ENCODE results near the gene NCK1.

Gene NCK1

GRCh38 chr3:136908297-136908696 lies 46.3 kb downstream of the NCK1 start:
- no peak for DNase-seq

DNA sequence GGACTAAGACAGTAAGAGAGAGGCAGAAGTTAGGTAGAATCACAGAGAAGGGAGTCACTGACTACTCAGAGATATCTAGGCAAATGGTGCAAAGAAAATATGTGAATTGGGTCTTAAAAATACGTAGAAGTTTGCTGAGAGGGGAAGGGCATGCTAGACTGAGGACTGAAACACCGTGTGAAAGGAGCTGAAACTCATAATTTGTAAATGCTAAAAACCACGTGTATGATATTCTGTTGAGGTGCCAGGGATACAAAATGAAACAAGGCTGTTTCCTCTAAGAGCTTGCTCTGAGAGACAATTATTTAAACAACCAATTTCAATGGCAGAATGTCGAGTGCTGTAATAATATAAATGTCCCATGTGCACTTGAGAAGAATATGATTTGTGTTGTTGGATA lies 47.2 kb downstream of the NCK1 start:
- DNase-seq = no peak

GRCh38 chr3:136910697-136911096 lies 48.7 kb downstream of the NCK1 start:
- DNase-seq = no peak

- no peak for DNase-seq
Observed at GRCh38 chr3:136913168-136913567, 51.2 kb downstream of the NCK1 start.

GRCh38 chr3:136914739-136915138 lies 52.7 kb downstream of the NCK1 start:
- DNase-seq = no peak

DNA sequence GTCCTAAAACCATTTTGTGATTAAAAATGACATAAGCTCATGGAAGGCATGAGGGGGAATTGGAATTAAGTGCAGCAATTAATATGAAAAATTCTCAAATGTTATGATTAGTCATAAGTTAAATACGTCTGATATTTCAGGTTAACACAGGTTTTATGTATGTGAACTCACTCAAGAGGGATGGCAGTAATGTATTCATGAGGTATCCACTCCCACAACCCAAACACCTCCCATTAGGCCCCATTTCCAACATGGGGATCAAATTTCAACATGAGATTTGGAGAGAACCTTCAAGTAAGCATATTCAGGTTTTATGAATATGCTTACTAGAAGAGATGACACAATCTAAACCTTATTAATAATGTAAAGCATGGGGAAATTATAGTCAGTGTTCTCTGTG lies 54.2 kb downstream of the NCK1 start:
- DNase-seq = no peak

DNA sequence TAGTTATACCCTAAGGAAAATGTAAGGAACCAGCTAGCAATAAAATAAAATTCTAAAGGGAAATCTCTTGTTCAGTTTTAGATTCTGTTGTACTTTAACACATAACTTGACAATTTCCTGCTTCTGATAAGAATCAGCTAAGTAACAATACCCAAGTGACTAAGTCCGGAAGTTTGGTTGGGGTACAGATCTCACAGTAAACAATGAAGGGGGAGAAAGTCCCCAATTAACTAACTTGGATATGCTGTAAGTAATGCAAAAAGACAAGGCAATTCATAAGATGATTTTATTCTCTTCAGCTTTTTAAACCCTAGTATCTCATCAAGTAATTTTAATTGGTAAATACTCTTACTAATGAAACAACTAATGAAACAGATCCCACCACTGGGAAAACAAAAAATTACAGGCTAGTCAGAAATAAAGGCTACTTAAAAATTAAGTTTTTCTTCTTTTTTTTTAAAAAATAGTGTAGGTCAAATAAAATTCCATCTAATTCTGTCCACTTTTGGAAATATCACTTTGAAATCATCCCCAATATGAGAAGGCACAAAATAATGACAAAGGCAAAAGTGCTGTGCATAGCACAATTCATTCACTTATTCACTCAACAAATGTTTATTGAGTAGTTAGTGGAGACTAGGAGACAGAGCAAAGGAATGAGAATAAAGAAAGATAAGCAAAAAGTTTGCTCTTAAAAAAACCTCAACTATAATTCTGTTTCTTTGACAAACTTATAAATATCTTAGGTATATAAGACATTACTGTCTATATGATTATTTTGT lies 58.0 kb downstream of the NCK1 start:
- peak; percentile 23 for DNase-seq

DNA sequence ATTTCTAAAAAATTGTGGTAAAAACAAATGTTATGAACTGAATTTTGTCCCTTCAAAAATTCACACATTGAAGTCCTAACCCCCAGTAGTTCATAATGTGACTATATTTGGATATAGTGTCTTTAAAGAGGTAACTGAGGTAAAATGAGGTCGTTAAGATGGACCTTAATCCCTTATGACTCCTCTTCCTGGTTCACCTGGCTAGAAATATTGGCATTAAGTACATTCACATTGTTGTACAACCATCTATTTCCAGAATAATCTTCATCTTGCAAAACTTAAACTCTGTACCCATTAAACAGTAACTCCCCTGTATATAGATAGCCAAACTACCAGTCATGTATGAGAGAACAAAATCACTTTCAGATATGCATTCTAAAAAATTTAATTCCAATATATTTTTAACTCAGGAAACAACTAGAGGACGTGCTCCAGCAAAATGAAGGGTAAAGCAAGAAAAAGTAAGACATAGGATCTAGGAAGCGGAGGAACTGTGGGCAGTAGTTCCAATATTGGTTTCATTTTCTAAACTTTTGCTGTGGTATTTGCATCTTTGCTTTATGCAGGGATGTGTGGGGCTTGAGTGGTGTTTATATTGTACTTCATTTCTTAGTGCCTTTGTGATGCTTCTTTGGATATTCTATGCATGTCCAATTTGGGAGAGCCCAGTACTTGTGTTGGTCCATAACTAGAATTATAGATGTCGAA lies 59.0 kb downstream of the NCK1 start:
- DNase-seq = no peak

- DNase-seq = no peak
Observed at GRCh38 chr3:136925425-136926190, 63.6 kb downstream of the NCK1 start.

DNA sequence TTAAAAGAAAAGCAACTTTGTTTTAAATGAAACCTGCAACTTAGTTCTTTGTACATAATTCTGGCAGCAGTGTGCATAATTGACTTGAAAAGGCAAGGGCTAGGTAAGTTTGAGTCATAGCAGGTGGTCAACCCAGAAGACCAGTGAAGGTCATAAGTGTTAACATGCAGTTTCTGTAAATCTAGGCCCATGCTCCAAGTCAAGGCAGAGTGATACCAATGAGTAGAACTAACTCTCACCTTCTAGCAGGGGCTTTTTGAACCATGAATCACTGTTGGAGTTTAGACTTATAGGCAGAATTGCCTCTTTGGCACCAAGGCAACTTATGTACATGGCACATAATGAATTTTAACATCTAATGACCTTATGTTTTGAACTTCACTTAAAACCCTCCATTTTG lies 66.2 kb downstream of the NCK1 start:
- DNase-seq = no peak

DNA sequence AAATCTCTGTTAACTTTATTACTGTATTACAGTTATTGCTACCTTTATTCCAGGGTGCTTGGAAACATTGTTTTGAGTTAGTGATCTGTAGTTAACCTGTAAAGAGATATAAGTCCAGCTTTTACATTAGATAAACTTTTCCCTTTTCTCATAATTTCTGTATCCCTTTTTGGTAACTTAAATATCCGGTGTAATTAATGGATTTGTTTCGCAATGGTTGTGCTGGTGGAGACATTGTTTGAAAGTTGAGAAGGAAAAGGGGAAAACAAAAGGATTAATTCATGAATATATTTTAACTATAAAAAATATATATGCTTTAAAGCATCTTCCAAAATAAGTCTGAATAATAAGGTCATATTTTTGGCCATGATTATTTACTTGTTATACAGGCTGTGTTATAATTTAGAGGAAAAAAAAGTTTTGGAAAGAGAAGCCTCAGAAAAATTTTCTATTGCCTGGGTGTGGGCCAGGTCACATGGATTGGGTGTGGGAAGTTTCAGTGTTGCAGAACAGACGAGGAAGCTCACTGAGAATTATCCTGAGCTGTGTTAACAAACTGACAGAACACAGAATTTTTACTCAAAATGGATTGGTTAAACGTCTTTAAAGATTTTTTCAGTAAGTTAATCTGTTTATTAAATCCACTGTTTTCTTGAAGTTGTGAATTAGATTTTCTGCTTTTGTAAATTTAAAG lies 68.1 kb downstream of the NCK1 start:
- no peak for DNase-seq

DNA sequence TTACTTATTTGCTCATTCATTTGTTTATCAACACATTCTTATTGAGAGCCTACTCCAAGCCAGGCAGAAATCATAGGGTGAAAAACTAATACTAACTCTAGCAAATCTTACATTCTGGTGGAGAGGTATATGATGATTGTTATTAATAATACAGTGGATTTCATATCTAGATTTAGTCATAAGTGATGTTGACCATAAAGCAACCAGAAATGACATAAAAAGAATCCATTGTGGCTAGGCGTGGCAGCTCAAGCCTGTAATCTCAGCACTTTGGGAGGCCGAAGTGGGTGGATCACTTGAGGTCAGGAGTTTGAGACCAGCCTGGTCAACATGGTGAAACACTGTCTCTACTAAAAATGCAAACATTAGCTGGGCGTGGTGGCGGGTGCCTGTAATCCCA lies 69.6 kb downstream of the NCK1 start:
- no peak for DNase-seq

- no peak for DNase-seq
Observed at GRCh38 chr3:136932523-136932922, 70.5 kb downstream of the NCK1 start.

DNA sequence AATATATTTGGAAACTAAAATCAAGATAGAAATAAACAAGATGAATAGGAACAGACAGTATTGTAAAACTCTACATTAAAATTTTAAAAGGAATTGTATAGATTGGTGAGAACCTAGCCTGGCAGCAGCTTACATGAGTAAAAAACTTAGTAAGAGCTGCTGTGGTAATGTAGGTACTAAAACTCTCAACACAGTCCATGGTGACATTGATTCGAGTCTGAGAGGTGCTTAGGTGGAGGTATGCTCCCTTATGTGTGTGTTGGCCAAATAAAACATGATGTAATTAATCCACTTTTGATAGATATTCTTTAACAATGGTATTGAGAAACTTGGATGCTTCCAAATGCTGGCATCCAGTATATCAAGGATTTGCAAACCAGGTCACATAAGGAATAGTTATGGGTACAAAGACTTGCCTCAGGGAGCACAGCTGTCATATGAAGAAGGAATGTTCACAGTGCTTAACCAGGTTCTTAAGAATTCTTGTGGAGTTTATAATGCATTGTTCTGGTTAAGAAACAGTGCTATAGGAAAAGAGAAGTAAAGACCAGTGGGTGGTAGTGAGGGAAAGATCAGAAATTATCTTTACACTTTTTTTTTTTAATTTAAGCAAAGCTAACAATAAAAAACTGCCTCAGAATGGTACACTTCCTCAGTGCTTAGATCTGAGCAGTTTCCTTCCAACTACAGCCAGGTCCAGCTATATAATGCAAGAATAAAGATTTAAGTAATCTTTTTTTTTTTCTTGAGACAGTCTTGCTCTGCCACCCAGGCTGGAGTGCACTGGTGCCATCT lies 71.2 kb downstream of the NCK1 start:
- no peak for DNase-seq

DNA sequence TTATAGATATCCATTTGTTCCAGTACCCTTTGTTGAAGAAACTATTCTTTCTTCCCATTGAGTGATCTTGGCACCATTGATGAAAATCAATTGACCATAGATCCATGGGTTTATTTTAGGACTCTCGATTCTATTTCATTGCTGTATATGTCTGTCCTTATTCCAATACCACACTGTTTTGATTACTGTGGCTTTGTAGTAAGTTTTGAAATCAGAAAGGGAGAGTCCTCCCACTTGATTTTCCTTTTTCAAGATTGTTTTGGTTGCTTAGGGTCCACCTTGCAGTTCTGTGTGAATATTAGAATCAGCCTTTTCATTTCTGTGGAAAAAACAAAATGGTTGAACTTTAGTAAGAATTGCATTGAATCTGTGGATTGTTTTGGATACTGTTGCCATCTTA lies 75.2 kb downstream of the NCK1 start:
- no peak for DNase-seq

GRCh38 chr3:136937851-136938250 lies 75.8 kb downstream of the NCK1 start:
- no peak for DNase-seq

GRCh38 chr3:136938334-136938733 lies 76.3 kb downstream of the NCK1 start:
- no peak for DNase-seq

- no peak for DNase-seq
Observed at GRCh38 chr3:136939489-136939888, 77.5 kb downstream of the NCK1 start.

DNA sequence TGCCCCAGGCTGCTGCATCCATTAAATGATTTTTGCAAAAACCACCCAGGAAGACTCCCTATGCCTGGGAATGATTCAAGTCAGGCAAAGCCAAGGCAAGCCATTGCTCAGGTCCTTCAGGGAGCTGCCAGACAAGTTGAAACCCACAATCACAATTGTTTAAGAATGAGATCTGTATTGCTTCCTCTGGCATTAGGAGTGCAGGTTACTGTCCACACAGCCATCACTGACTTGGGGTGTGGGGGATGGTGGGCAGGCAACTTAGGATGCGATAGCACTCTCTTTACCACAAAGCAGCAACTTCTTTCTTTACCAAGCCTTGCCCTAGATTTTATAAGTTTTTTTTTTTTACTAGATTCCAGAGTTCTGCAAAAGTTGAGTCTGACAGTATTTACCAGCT lies 80.8 kb downstream of the NCK1 start:
- no peak for DNase-seq

DNA sequence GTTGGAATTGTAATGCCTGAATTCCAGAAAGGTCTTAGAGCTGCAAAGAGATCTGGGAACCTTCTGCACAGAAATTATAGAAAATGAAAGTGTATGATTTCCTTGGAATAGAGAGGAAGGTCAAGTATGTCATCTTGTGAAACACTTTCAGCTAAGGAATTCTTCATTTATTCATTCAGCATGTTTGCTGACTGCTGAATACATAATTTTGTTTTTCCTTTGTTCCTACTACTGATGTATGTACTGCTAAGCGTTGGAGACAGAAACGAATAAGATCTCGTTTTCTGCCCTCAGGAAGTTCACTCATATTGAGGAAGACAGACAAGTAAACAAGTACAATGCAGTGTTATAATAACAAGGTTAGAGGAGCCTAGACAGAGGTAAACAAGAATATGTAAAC lies 81.4 kb downstream of the NCK1 start:
- DNase-seq = no peak

DNA sequence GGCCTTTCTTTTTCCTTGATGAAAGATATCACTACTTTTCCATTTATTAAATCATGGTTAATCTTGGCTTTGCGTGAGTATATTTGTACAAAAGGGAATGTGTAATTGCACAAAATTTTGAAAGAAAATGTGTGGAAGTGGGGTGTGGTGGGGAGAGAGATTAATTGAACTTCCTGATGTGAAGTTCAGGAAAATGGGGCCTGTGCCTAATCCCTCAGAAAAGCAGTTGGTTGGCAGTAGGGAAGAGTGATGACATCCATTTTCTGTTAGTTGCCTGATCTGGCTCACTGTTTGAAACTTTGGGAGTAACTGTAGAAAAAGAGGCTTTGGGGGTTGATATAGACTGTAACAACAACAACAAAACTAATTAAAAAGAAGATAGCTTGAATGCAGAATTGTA lies 85.0 kb downstream of the NCK1 start:
- DNase-seq = no peak

DNA sequence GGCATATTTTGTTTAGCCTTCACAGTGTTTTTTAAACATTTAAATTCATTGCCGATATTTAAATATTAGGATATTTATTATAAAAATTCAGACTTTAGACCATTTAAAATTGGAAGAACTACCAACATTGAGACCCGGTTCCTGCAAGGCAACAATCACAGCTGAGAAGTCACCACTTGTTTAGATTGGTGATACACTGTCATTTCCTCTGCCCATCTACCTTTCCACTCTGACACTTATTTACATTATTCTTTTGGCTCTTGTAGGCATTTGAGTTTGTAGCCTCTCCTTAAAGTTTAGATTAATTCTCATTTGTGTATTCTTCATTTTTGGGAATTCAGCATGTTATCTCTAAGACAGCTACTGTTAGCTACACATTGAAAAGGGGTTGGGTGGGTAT lies 85.5 kb downstream of the NCK1 start:
- no peak for DNase-seq
